Ovary (tissue), 9 donors: Measurements from ENCODE around the gene NELFA. TPM values are rescaled to one million over a fixed set of nuclear protein-coding genes. Genes with fewer than 3 reads are reported as not detected.

Experiments
- DNase-seq, 5 donors: peaks; one replicate each; pipeline ENCODE4 v3.0.0-alpha.2; 2019 to 2020
- H3K27ac ChIP-seq, 2 donors: fragments of 200-600 bp; one replicate each; pipeline versions ENCODE4 v1.5.1 to v1.8.0; 2019 to 2022
- H3K27me3 ChIP-seq: fragments of 200-600 bp; one replicate; pipeline ENCODE4 v1.8.0; 2022
- H3K36me3 ChIP-seq: fragments of 200-600 bp; sonication (generic); one replicate; pipeline ENCODE4 v1.5.1; 2019
- H3K4me1 ChIP-seq: one replicate; pipeline ENCODE4 v1.8.1; 2013; ENCODE audit warnings: mild to moderate bottlenecking, moderate library complexity; ENCODE audit not compliant: insufficient read depth
- H3K4me3 ChIP-seq: fragments of 200-600 bp; sonication (generic); one replicate; pipeline ENCODE4 v1.5.1; 2017
- H3K9me3 ChIP-seq, 2 donors: fragments of 200-600 bp in 1 of 2; sonication (generic) in 1 of 2; one replicate each; pipeline versions ENCODE4 v1.5.1 to v1.8.1; 2013 to 2019; ENCODE audit warnings: mild to moderate bottlenecking in 1 of 2, moderate library complexity in 1 of 2
- CTCF ChIP-seq, 3 donors: fragments of 450-650 bp in 2 of 3; fragments of 200-600 bp in 1 of 3; IDR thresholded peaks; one replicate each; pipeline versions ENCODE4 v1.5.1 to v1.8.0; 2016 to 2022; ENCODE audit warnings: antibody characterized with exemption in 3 of 3, mild to moderate bottlenecking in 1 of 3
- EP300 ChIP-seq: sonication (generic); formaldehyde crosslinking; IDR thresholded peaks from one replicate; pipeline ENCODE4 v1.6.1; 2017; ENCODE audit warnings: antibody characterized with exemption
- POLR2A ChIP-seq: fragments of 450-650 bp; IDR thresholded peaks from one replicate; pipeline ENCODE4 v1.6.1; 2017; ENCODE audit warnings: antibody characterized with exemption, mild to moderate bottlenecking, moderate library complexity
- WGBS, 3 donors: extraction: QIAGEN DNeasy Blood & Tissue Kit in 1 of 3; methylation state at CpG; one replicate each; pipeline versions ENCODE4 v1.1.5 to v1.1.7; 2013 to 2017; 5-methylcytosine and 5-hydroxymethylcytosine counted together
- intact Hi-C, 4 donors: fragments of 100-400 bp; cut with DNase I; formaldehyde crosslinking; loops; one replicate each; pipeline versions ENCODE4 v1.11.0 to v1.15.1; 2022 to 2023
- polyA plus RNA-seq, 2 donors: library from polyadenylated mRNA; stranded (reverse); fragments of 200-250 nt in 1 of 2; fragments of 350-450 nt in 1 of 2; fragmentation: Illumina TruSeq in 1 of 2; extraction: RNeasy Lipid Tissue Mini Kit (QIAGEN cat#74804) in 1 of 2; gene quantifications; one replicate each; pipeline ENCODE4 v1.2.3, GENCODE V29; 2013 to 2014
- total RNA-seq, 7 donors: library from RNA; depleted of rRNA in 2 of 7; stranded (reverse); fragments of >200 nt in 2 of 7; fragmentation: NEBNext Ultra II Directional in 3 of 7; extraction: Animal tissue kit (Norgen Biotek cat#: 25700) in 3 of 7; gene quantifications; one replicate each; pipeline versions ENCODE4 v1.1.0 to v1.2.4, GENCODE V29; 2016 to 2023
- donor health status: DM: no; HTN: no; CAD: no; lungs with moderate emphysema.
- donor health status: DM: no; HTN: no; CAD: no.
- donor health status: Bipolar disorder and iron deficiency.
- donor health status: DM: yes; HTN: yes; CAD: no.
- donor health status: DM: no; HTN: no; CAD: no.
- donor health status: DM: yes; HTN: yes; CAD: no.

The NELFA gene
- total and polyA plus RNA-seq, 9 donors = 12.5 to 42.8 (median 30.8) TPM

- DNase-seq = peak in 2 of 5 donors; percentile 13 to 19
- intact Hi-C loops = no loop called here
- no peak for TF ChIP-seq CTCF (IDR thresholded peaks at IDR 0.05)
- no peak for TF ChIP-seq EP300
- TF ChIP-seq POLR2A = no peak
- 77 to 92% (median 81%) methylated on average over 10 of the region's 10 CpGs for WGBS, 3 donors
- Histone ChIP-seq H3K9me3 (no peaks in the 10 kb centered on the region), H3K36me3 (no peaks in the 10 kb centered on the region), H3K27me3 (no peaks in the 10 kb centered on the region), H3K27ac (no peak overlapping the region), H3K4me1 (peaks cover 3% of the 10 kb centered on the region), H3K4me3 (no peak overlapping the region)
Measured at GRCh38 chr4:1990348-1990645, 18.5 kb downstream of the NELFA start.

GRCh38 chr4:1989533-1990347 lies 19.0 kb downstream of the NELFA start:
- no peaks in the 10 kb centered on the region for H3K36me3 ChIP-seq
- WGBS, 3 donors = 89 to 91% (median 91%) methylated on average over 33 of the region's 33 CpGs
- peak in 2 of 5 donors; percentile 12 to 17 for DNase-seq

GRCh38 chr4:1988327-1988724 lies 20.4 kb downstream of the NELFA start:
- Histone ChIP-seq H3K9me3 (no peaks in the 10 kb centered on the region), H3K4me1 (peaks cover 3% of the 10 kb centered on the region), H3K27me3 (no peaks in the 10 kb centered on the region), H3K4me3 (no peak overlapping the region), H3K36me3 (no peaks in the 10 kb centered on the region), H3K27ac (no peak overlapping the region)
- no peak for DNase-seq
- TF ChIP-seq EP300 (no peak), CTCF (IDR thresholded peaks at IDR 0.05) (no peak), POLR2A (no peak)
- intact Hi-C loops = no loop called here
- 86 to 92% (median 88%) methylated on average over 12 of the region's 12 CpGs for WGBS, 3 donors

More at GRCh38 chr4:1989533-1990347, 19.0 kb downstream of the NELFA start:
- Histone ChIP-seq H3K4me1 (peaks cover 3% of the 10 kb centered on the region), H3K4me3 (no peak overlapping the region), H3K9me3 (no peaks in the 10 kb centered on the region), H3K27ac (no peak overlapping the region), H3K27me3 (no peaks in the 10 kb centered on the region)
- TF ChIP-seq CTCF (IDR thresholded peaks at IDR 0.05) = no peak
- TF ChIP-seq EP300 = no peak
- intact Hi-C loops = no loop called here

GRCh38 chr4:1987721-1988326 lies 20.9 kb downstream of the NELFA start:
- Histone ChIP-seq H3K9me3 (no peaks in the 10 kb centered on the region), H3K36me3 (no peaks in the 10 kb centered on the region), H3K27me3 (no peaks in the 10 kb centered on the region), H3K27ac (no peak overlapping the region), H3K4me3 (no peak overlapping the region), H3K4me1 (peaks cover 3% of the 10 kb centered on the region)
- DNase-seq = peak in 2 of 5 donors; percentile 12 to 13
- intact Hi-C loops = no loop called here
- 89 to 94% (median 89%) methylated on average over 25 to 26 of the region's 26 CpGs for WGBS, 3 donors
- TF ChIP-seq CTCF (IDR thresholded peaks at IDR 0.05) (no peak), POLR2A (no peak), EP300 (no peak)
